ENCODE data around the gene PCDH1. TPM values are rescaled to one million over a fixed set of nuclear protein-coding genes. Genes with fewer than 3 reads are reported as not detected.

PCDH1 gene
- total RNA-seq, 1 experiment from 2014 or later, result 127 TPM

GRCh38 chr5:141810702-141811101 is 67.5 kb downstream of the PCDH1 start:
- Mint-ChIP-seq H3K27ac (peak overlapping the region in 1 of 3 experiments; percentile 83; a peak in 1 of 7 replicates), H3K4me3 (no peak overlapping the region), H3K36me3 (ENCODE audit: insufficient read depth in 1 of 3, low read depth in 3 of 3) (no peaks in the 10 kb centered on the region; a peak in 2 of 7 replicates), H3K27me3 (ENCODE audit: low read depth) (peaks cover 34% of the 10 kb centered on the region), H3K4me1 (peaks cover 68 to 75% of the 10 kb centered on the region in 2 experiments), H3K9me3 (no peaks in the 10 kb centered on the region; a peak in 1 of 5 replicates)
- H3K27ac ChIP-seq (ENCODE audit: insufficient read length, low read depth, low read length), result no peak overlapping the region
- H3K23ac ChIP-seq (ENCODE audit: insufficient read length, low read depth, low read length), result no peak overlapping the region
- no peaks in the 10 kb centered on the region for H4K20me1 ChIP-seq (ENCODE audit: control insufficient read depth, insufficient read depth, insufficient read length)
- H3K79me2 ChIP-seq (ENCODE audit: insufficient read depth, low read length), result no peaks in the 10 kb centered on the region
- no peak overlapping the region for H4K5ac ChIP-seq (ENCODE audit: insufficient read length, low read depth, low read length)
- H3K56ac ChIP-seq (ENCODE audit: insufficient read length, low read depth, low read length), result no peak overlapping the region
- H3K18ac ChIP-seq (ENCODE audit: insufficient read length, low read depth, low read length), result no peak overlapping the region
- peaks cover 13% of the 10 kb centered on the region; the same call in 1 of the 2 replicates for H3K4me1 ChIP-seq (ENCODE audit: insufficient read depth, low read length)
- no peak overlapping the region for H3K4ac ChIP-seq (ENCODE audit: low read depth, low read length)
- no peak overlapping the region for H3K9ac ChIP-seq (ENCODE audit: extremely low read depth, insufficient read length, low read length)
- no peak overlapping the region for H4K8ac ChIP-seq (replicated peaks; ENCODE audit: insufficient read length, low read depth, low read length)
- TF ChIP-seq, protein P1, sequence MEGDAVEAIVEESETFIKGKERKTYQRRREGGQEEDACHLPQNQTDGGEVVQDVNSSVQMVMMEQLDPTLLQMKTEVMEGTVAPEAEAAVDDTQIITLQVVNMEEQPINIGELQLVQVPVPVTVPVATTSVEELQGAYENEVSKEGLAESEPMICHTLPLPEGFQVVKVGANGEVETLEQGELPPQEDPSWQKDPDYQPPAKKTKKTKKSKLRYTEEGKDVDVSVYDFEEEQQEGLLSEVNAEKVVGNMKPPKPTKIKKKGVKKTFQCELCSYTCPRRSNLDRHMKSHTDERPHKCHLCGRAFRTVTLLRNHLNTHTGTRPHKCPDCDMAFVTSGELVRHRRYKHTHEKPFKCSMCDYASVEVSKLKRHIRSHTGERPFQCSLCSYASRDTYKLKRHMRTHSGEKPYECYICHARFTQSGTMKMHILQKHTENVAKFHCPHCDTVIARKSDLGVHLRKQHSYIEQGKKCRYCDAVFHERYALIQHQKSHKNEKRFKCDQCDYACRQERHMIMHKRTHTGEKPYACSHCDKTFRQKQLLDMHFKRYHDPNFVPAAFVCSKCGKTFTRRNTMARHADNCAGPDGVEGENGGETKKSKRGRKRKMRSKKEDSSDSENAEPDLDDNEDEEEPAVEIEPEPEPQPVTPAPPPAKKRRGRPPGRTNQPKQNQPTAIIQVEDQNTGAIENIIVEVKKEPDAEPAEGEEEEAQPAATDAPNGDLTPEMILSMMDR (conservative IDR thresholded peaks at IDR 0.05), result no peak
- no peak overlapping the region for H4K91ac ChIP-seq (ENCODE audit: insufficient read length, low read depth, low read length)
- no peak overlapping the region for H2AFZ ChIP-seq (ENCODE audit: low read length)
- H2BK20ac ChIP-seq (ENCODE audit: low read depth, low read length, poor library complexity, severe bottlenecking), result no peak overlapping the region
- WGBS (ENCODE audit: extremely low coverage, insufficient read length, low lambda C conversion rate), result no CpG with 5 or more reads among the region's 3 CpGs
- no peaks in the 10 kb centered on the region for H3K27me3 ChIP-seq (ENCODE audit: insufficient read depth, low read length)
- no peaks in the 10 kb centered on the region for H3K9me3 ChIP-seq (ENCODE audit: control insufficient read depth, low read depth, low read length)
- no peaks in the 10 kb centered on the region for H3K23me2 ChIP-seq (ENCODE audit: insufficient read length, low read depth, low read length, poor library complexity, severe bottlenecking)
- H3K79me1 ChIP-seq (ENCODE audit: insufficient read depth, low read depth, low read length, poor library complexity, severe bottlenecking), result no peaks in the 10 kb centered on the region
- no peak overlapping the region for H3T11ph ChIP-seq (ENCODE audit: low read length)
- H3K14ac ChIP-seq (ENCODE audit: insufficient read depth, low read length), result no peak overlapping the region
- no peak overlapping the region for H2BK5ac ChIP-seq (ENCODE audit: insufficient read length, low read length)
- peak overlapping the region; percentile 24 for H3K4me2 ChIP-seq (ENCODE audit: insufficient read depth, insufficient read length, low read length)
- DNase-seq, result no peak
- H2BK15ac ChIP-seq (ENCODE audit: low read depth, low read length), result no peak overlapping the region
- no peak overlapping the region for H2AK5ac ChIP-seq (ENCODE audit: insufficient read length, low read length)
- no peak overlapping the region for H2BK120ac ChIP-seq (ENCODE audit: low read depth, low read length, poor library complexity, severe bottlenecking)
- H2BK12ac ChIP-seq (ENCODE audit: insufficient read length, low read depth, low read length), result no peak overlapping the region

Data from H9 (cell line).